ENCODE measurements around the gene CD83. TPM values are rescaled to one million over a fixed set of nuclear protein-coding genes. Genes with fewer than 3 reads are reported as not detected.

Gene CD83
- total RNA-seq, 1 experiment from 2014 or later: 7.0 TPM

DNA sequence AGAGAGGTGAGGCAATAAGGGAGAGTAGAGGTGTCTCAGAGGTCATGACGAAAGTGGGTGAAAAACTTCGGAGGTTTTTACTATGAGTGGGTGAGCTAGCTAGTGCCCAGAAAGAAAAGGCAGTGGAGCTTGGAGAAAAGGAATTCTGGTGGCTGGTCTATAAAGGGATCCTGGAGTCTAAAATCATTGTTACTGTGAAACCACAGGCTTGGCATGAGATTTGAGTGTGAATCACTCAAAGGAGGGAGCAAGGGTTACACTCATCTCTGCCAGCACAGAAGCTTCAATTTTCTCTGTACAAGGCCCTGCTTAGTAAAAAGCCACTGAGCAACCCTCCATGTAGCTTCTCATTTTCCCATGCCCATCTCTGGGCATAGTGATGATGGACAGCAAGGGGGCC is 47.5 kb downstream of the CD83 start:
- Mint-ChIP-seq H3K4me1 (peaks cover 17% of the 10 kb centered on the region in 2 experiments), H3K27ac (no peak overlapping the region), H3K9me3 (peaks cover 14 to 19% of the 10 kb centered on the region in 2 experiments), H3K36me3 (ENCODE audit: insufficient read depth in 1 of 3, low read depth in 3 of 3) (peaks cover 2 to 17% (median 7%) of the 10 kb centered on the region in 3 experiments; a peak in 6 of 7 replicates), H3K27me3 (ENCODE audit: low read depth) (peaks cover 8% of the 10 kb centered on the region), H3K4me3 (no peak overlapping the region)
- peaks cover 8% of the 10 kb centered on the region for H3K9me3 ChIP-seq (ENCODE audit: control insufficient read depth, low read depth, low read length)
- H3K18ac ChIP-seq (ENCODE audit: insufficient read length, low read depth, low read length): no peak overlapping the region
- H3T11ph ChIP-seq (ENCODE audit: low read length): no peak overlapping the region
- DNase-seq: no peak
- no peak overlapping the region for H4K91ac ChIP-seq (ENCODE audit: insufficient read length, low read depth, low read length)
- no peaks in the 10 kb centered on the region for H3K79me1 ChIP-seq (ENCODE audit: insufficient read depth, low read depth, low read length, poor library complexity, severe bottlenecking)
- H3K23ac ChIP-seq (ENCODE audit: insufficient read length, low read depth, low read length): no peak overlapping the region
- H3K79me2 ChIP-seq (ENCODE audit: insufficient read depth, low read length): no peaks in the 10 kb centered on the region
- no peak overlapping the region for H4K8ac ChIP-seq (replicated peaks; ENCODE audit: insufficient read length, low read depth, low read length)
- no peak overlapping the region for H2AFZ ChIP-seq (ENCODE audit: low read length)
- H3K9ac ChIP-seq (ENCODE audit: extremely low read depth, insufficient read length, low read length): no peak overlapping the region
- H2BK12ac ChIP-seq (ENCODE audit: insufficient read length, low read depth, low read length): no peak overlapping the region
- WGBS (ENCODE audit: extremely low coverage, insufficient read length, low lambda C conversion rate): no CpG with 5 or more reads among the region's 2 CpGs
- no peak overlapping the region for H3K4ac ChIP-seq (ENCODE audit: low read depth, low read length)
- no peak overlapping the region for H3K56ac ChIP-seq (ENCODE audit: insufficient read length, low read depth, low read length)
- no peak overlapping the region for H2BK5ac ChIP-seq (ENCODE audit: insufficient read length, low read length)
- H4K20me1 ChIP-seq (ENCODE audit: control insufficient read depth, insufficient read depth, insufficient read length): no peaks in the 10 kb centered on the region
- no peak overlapping the region for H2BK20ac ChIP-seq (ENCODE audit: low read depth, low read length, poor library complexity, severe bottlenecking)
- H3K27me3 ChIP-seq (ENCODE audit: insufficient read depth, low read length): no peaks in the 10 kb centered on the region
- no peak overlapping the region for H2BK120ac ChIP-seq (ENCODE audit: low read depth, low read length, poor library complexity, severe bottlenecking)
- no peak overlapping the region for H2BK15ac ChIP-seq (ENCODE audit: low read depth, low read length)
- TF ChIP-seq, protein P1, sequence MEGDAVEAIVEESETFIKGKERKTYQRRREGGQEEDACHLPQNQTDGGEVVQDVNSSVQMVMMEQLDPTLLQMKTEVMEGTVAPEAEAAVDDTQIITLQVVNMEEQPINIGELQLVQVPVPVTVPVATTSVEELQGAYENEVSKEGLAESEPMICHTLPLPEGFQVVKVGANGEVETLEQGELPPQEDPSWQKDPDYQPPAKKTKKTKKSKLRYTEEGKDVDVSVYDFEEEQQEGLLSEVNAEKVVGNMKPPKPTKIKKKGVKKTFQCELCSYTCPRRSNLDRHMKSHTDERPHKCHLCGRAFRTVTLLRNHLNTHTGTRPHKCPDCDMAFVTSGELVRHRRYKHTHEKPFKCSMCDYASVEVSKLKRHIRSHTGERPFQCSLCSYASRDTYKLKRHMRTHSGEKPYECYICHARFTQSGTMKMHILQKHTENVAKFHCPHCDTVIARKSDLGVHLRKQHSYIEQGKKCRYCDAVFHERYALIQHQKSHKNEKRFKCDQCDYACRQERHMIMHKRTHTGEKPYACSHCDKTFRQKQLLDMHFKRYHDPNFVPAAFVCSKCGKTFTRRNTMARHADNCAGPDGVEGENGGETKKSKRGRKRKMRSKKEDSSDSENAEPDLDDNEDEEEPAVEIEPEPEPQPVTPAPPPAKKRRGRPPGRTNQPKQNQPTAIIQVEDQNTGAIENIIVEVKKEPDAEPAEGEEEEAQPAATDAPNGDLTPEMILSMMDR (conservative IDR thresholded peaks at IDR 0.05): no peak
- H3K4me2 ChIP-seq (ENCODE audit: insufficient read depth, insufficient read length, low read length): no peak overlapping the region
- no peak overlapping the region for H3K27ac ChIP-seq (ENCODE audit: insufficient read length, low read depth, low read length)
- H4K5ac ChIP-seq (ENCODE audit: insufficient read length, low read depth, low read length): no peak overlapping the region
- H3K14ac ChIP-seq (ENCODE audit: insufficient read depth, low read length): no peak overlapping the region
- no peaks in the 10 kb centered on the region for H3K23me2 ChIP-seq (ENCODE audit: insufficient read length, low read depth, low read length, poor library complexity, severe bottlenecking)
- no peak overlapping the region for H2AK5ac ChIP-seq (ENCODE audit: insufficient read length, low read length)
- H3K4me1 ChIP-seq (ENCODE audit: insufficient read depth, low read length): peaks cover 6% of the 10 kb centered on the region; the same call in 1 of the 2 replicates
